AG09319 (cell line): ENCODE results near the gene CAPN5.

ENCODE experiments used
- DNase-seq: peaks from one replicate; pipeline ENCODE4 v3.0.0-alpha.2; 2010; ENCODE audit warnings: low read depth; ENCODE audit errors: extremely low read depth
- CTCF ChIP-seq: IDR thresholded peaks from 2 replicates; pipeline ENCODE4 v1.5.1; 2011; ENCODE audit warnings: low read depth, mild to moderate bottlenecking, inconsistent platforms, low read length, moderate library complexity

The CAPN5 gene

DNA sequence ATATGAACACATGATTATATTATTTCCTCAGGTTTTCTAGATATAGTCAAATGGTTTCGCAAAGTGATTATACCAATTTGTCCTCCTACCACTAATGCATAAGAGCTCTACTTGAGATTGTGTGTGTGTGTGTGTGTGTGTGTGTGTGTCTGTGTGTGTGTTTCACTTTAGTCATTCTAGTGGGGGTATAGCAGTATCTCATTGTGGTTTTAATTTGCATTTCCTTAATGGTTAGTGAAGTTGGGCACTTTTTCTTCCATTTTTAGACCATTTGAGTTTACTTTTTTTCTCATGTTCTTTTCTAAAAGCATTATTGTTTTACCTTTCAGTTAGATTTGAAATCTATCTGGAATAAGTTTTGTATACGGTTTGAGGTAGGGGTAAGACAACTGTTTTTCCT, 12.9 kb downstream of the CAPN5 start:
- DNase-seq: no peak
- no peak for TF ChIP-seq CTCF

DNA sequence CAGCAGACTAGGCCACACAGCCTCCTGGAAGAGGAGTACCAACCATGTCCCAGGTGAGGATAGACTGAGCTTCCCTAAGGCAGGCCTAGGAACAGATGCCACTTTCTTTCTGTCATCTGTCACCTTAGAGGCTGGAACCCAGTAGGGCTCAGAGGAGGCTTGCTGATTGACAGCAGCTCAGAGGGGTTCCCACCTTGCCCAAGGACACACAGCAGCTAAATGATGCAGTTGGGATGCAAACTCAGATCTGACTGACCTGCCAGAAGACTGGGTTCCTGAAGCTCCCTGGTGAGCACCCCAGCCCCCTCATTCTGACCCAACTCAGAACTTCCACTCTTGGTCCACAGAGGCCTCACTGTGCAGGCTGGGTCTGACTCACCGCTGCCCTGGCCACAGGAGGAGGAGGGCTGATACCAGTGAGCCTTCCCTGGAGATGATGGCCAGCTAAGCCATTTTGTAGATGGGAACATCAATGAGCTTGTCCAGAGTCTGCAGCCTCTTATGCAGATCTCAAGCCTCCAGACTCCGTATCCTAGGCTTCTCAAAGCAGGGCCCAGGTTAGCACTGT, 14.0 kb downstream of the CAPN5 start:
- DNase-seq: no peak

DNA sequence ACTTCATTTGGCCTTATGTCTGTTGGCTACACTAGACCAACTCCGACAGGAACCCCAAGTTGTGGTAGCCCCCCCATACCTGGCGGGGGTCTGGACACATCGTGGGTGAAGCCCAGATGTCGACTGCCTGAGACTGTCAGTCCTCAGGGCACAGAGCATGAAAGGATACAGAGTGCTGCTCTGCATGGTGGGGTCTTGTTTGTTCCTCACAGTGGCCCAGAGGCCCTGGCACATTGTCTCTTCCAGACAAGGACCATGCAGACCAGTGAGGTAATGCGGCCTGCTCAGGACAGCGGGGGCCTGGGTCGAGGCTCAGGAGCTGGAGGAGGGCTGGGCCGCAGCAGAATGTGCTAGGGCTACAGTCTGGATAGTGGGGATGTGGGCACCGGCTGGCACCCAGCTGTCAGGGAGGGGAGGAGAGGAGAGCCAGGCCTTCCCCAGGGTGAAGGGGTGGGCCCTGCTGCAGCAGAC, 14.6 kb downstream of the CAPN5 start:
- no peak for TF ChIP-seq CTCF
- DNase-seq: no peak

More for the DNA sequence above, 14.0 kb downstream of the CAPN5 start:
- no peak for TF ChIP-seq CTCF

DNA sequence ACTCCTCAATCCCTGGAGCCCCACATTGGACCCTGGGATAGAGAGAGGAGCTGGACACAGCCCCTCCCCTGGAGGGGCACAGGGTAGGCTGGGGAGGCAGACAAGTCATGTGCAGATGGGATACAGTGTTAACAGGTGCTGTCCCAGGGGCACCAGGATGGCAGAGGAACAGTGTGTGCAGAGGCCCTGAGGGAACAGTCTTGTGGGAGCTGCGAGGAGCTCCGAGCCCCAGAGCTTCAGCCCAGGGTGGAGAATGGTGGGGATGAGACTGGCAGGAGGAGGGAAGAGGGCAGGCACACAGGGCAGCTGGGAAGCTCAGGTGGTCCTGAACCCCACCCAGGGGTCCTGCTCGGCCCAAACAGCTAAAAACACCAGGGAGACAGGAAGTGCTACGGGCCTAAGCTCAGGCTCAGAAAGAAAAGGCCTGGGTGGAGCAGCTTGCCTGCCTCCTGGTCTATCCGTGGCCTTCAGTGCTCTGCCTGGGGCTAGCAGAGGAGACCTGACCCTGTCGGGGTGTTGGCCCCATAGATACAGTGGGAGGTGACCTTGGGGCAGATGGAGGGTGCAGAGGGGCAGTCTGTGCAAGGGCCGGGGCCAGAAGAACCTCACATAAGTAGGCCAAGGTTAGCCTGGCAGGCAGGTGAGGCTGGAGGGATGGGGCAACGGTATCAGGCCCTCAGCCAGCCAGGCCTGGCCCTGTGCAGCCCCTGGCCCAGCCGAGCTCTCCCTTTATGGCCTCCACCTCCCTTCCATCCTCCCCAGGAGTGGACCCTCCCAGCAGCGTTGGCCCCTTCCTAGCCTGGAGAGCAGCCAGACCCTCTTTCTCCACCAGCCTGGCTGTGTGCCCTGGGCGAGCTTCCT, 15.4 kb downstream of the CAPN5 start:
- no peak for TF ChIP-seq CTCF
- DNase-seq: no peak

GRCh38 chr11:77082838-77083565, 16.2 kb downstream of the CAPN5 start:
- no peak for TF ChIP-seq CTCF
- no peak for DNase-seq

GRCh38 chr11:77083566-77084245, 16.9 kb downstream of the CAPN5 start:
- DNase-seq: no peak
- no peak for TF ChIP-seq CTCF
